Psoas muscle (tissue), 8 donors: Measurements from ENCODE around the gene AMIGO1. TPM values are rescaled to one million over a fixed set of nuclear protein-coding genes. Genes with fewer than 3 reads are reported as not detected.

Source experiments
- ATAC-seq, 4 donors: fragments of 200-7000 bp; cut with Tn5 transposase; one replicate each; pipeline ENCODE4 v1.9.1; 2020; ENCODE audit warnings: moderate library complexity in 3 of 4, mild to moderate bottlenecking in 2 of 4
- DNase-seq, 2 donors: peaks; one replicate each; pipeline ENCODE4 v3.0.0-alpha.2; 2020
- H3K27ac ChIP-seq: fragments of 200-600 bp; one replicate; pipeline ENCODE4 v1.8.0; 2022
- H3K27me3 ChIP-seq, 3 donors: fragments of 200-600 bp in 1 of 3; one replicate each; pipeline versions ENCODE4 v1.6.1 to v1.8.0; 2013 to 2022; ENCODE audit warnings: low read length in 2 of 3, mild to moderate bottlenecking in 2 of 3, moderate library complexity in 1 of 3; ENCODE audit not compliant: insufficient read depth in 3 of 3
- H3K36me3 ChIP-seq, 2 donors: fragments of 200-600 bp in 1 of 2; one replicate each; pipeline versions ENCODE4 v1.6.1 to v1.8.0; 2013 to 2022; ENCODE audit warnings: low read depth in 1 of 2, mild to moderate bottlenecking in 1 of 2, moderate library complexity in 1 of 2; ENCODE audit not compliant: insufficient read depth in 1 of 2
- H3K4me1 ChIP-seq: fragments of 200-600 bp; one replicate; pipeline ENCODE4 v1.8.0; 2022
- H3K4me3 ChIP-seq: fragments of 200-600 bp; one replicate; pipeline ENCODE4 v1.8.0; 2022; ENCODE audit warnings: mild to moderate bottlenecking
- H3K9me3 ChIP-seq: fragments of 200-600 bp; one replicate; pipeline ENCODE4 v1.8.0; 2022
- WGBS, 3 donors: extraction: QIAGEN DNeasy Blood & Tissue Kit; methylation state at CpG; one replicate each; pipeline versions ENCODE4 v1.1.6 to v1.1.7; 2013; 5-methylcytosine and 5-hydroxymethylcytosine counted together
- intact Hi-C, 2 donors: fragments of 100-400 bp; cut with DNase I; formaldehyde crosslinking; loops; one replicate each; pipeline versions ENCODE4 v1.11.0 to v1.14.2; 2022
- polyA plus RNA-seq, 3 donors: library from polyadenylated mRNA; stranded (reverse); fragments of 200-250 nt; gene quantifications; one replicate each; pipeline ENCODE4 v1.2.3, GENCODE V29; 2013
- total RNA-seq, 4 donors: library from RNA; stranded (reverse); fragmentation: NEBNext Ultra II Directional in 2 of 4; extraction: Animal tissue kit (Norgen Biotek cat#: 25700) in 2 of 4; gene quantifications; one replicate each; pipeline versions ENCODE4 v1.2.1 to v1.2.4, GENCODE V29; 2021 to 2023
- TF ChIP-seq, protein P1 (sequence below): fragments of 200-600 bp; IDR thresholded peaks from one replicate; pipeline ENCODE4 v1.8.0; 2022; ENCODE audit warnings: antibody characterized with exemption
- donor health status: healthy with polysubstance abuse.
- donor health status: DM: no; HTN: no; CAD: no; lungs with moderate emphysema.
- donor health status: Bipolar disorder and iron deficiency.
- donor health status: healthy.
- donor health status: DM: yes; HTN: yes; CAD: no.
- donor health status: DM: no; HTN: no; CAD: no.
- donor health status: DM: no; HTN: no; CAD: no.
- donor health status: DM: yes; HTN: yes; CAD: no.

Gene AMIGO1
- total and polyA plus RNA-seq, 7 donors = 3.1 to 16.6 (median 10.0) TPM

- ATAC-seq (no peak), DNase-seq (no peak)
- Histone ChIP-seq H3K4me1 (peaks cover 28% of the 10 kb centered on the region), H3K4me3 (no peak overlapping the region), H3K36me3 (peaks cover 0 to 68% of the 10 kb centered on the region in 2 donors), H3K9me3 (no peaks in the 10 kb centered on the region), H3K27me3 (no peaks in the 10 kb centered on the region), H3K27ac (peak overlapping the region; percentile 42)
- intact Hi-C loops = loop anchor here in 1 of 2 donors (5.0 kb wide), 1 partner anchor 69 kb away; no protein-coding TSS in a partner anchor
- TF ChIP-seq, protein P1, sequence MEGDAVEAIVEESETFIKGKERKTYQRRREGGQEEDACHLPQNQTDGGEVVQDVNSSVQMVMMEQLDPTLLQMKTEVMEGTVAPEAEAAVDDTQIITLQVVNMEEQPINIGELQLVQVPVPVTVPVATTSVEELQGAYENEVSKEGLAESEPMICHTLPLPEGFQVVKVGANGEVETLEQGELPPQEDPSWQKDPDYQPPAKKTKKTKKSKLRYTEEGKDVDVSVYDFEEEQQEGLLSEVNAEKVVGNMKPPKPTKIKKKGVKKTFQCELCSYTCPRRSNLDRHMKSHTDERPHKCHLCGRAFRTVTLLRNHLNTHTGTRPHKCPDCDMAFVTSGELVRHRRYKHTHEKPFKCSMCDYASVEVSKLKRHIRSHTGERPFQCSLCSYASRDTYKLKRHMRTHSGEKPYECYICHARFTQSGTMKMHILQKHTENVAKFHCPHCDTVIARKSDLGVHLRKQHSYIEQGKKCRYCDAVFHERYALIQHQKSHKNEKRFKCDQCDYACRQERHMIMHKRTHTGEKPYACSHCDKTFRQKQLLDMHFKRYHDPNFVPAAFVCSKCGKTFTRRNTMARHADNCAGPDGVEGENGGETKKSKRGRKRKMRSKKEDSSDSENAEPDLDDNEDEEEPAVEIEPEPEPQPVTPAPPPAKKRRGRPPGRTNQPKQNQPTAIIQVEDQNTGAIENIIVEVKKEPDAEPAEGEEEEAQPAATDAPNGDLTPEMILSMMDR = no peak
- WGBS, 3 donors = 86 to 91% (median 87%) methylated on average over 8 of the region's 8 CpGs
These were observed 18.2 kb downstream of the AMIGO1 start for GRCh38 chr1:109491372-109491771.

DNA sequence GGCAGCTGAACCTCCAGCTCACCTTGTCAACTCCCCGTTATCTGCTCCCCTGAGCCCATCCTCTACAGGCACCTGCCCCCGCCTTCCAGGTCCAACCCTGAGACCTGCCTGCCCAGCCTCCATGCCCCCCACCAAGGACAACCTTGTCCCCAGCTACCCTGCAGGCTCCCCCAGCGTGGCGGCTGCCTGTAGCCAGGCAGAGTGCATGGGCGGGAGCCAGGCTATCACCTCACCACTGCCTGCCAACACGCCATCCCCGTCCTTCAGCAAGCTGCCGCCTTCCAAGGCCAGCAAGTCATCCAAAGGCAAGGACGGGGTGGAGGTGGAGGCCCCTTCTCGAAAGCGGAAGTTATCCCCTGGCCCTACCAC is 18.6 kb downstream of the AMIGO1 start:
- H3K27ac ChIP-seq = peak overlapping the region; percentile 42
- no peaks in the 10 kb centered on the region for H3K27me3 ChIP-seq
- H3K4me3 ChIP-seq = no peak overlapping the region
- TF ChIP-seq, protein P1 = no peak
- no peak for DNase-seq
- peak in 1 of 4 donors; percentile 1 for ATAC-seq
- intact Hi-C loops = loop anchor here in 1 of 2 donors (5.0 kb wide), 1 partner anchor 69 kb away; no protein-coding TSS in a partner anchor
- H3K36me3 ChIP-seq = peaks cover 0 to 68% of the 10 kb centered on the region in 2 donors
- H3K9me3 ChIP-seq = no peaks in the 10 kb centered on the region
- 47 to 69% (median 54%) methylated on average over 11 of the region's 11 CpGs for WGBS, 3 donors
- peaks cover 28% of the 10 kb centered on the region for H3K4me1 ChIP-seq

- Histone ChIP-seq H3K9me3 (no peaks in the 10 kb centered on the region), H3K4me1 (peaks cover 29% of the 10 kb centered on the region), H3K27me3 (no peaks in the 10 kb centered on the region), H3K4me3 (no peak overlapping the region), H3K27ac (peak overlapping the region; percentile 42), H3K36me3 (peaks cover 0 to 66% of the 10 kb centered on the region in 2 donors)
- peak; percentile 53 to 67 (median 64) for ATAC-seq
- intact Hi-C loops = loop anchor here in 1 of 2 donors (5.0 kb wide), 1 partner anchor 68 kb away; no protein-coding TSS in a partner anchor
- TF ChIP-seq, protein P1 = peak; percentile 78
- 75 to 91% (median 80%) methylated on average over 10 to 11 of the region's 11 CpGs for whole genome bisulfite sequencing, 3 donors
- peak; percentile 63 to 79 for DNase-seq
These were observed 19.2 kb downstream of the AMIGO1 start for GRCh38 chr1:109490029-109490933.

DNA sequence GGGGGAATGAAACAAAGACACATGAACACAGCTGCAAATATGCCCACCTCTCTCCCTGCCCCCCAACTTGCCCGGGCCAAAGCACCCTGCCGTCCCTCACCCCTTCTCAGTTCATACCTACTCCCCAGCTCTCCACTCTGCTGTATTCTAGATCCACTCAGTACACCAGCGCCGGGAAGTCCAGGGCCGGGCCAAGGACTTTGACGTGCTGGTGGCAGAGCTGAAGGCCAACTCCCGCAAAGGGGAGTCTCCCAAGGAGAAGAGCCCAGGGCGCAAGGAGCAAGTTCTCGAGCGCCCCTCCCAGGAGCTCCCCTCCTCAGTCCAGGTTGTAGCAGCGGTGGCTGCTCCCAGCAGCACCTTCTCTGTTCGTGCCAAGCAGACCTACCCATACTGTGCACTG is 20.8 kb downstream of the AMIGO1 start:
- TF ChIP-seq, protein P1 = no peak
- H3K36me3 ChIP-seq = peaks cover 0 to 66% of the 10 kb centered on the region in 2 donors
- no peaks in the 10 kb centered on the region for H3K27me3 ChIP-seq
- DNase-seq (no peak), ATAC-seq (no peak)
- no peaks in the 10 kb centered on the region for H3K9me3 ChIP-seq
- H3K4me1 ChIP-seq = peaks cover 29% of the 10 kb centered on the region
- 86 to 90% (median 86%) methylated on average over 12 of the region's 12 CpGs for WGBS, 3 donors
- intact Hi-C loops = no loop called here
- no peak overlapping the region for H3K27ac ChIP-seq
- no peak overlapping the region for H3K4me3 ChIP-seq
